Activated T-cell treated with anti-CD3 and anti-CD28 coated beads, Interleukin-2, amount 50 U/mL, for 4 hours (primary cell): ENCODE data around the gene ARMH1. TPM values are rescaled to one million over a fixed set of nuclear protein-coding genes. Genes with fewer than 3 reads are reported as not detected.
"Not testable (repeated sequence)": the region's sequence is repeated elsewhere in the genome, so short reads cannot be mapped to it uniquely, and the experiment has no call there.

Experiments used
- ATAC-seq, 2 donors: fragments of 200-7000 bp; cut with Tn5 transposase; one replicate each; pipeline ENCODE4 v1.10.0; 2021
- DNase-seq: peaks from one replicate; pipeline ENCODE4 v3.0.0-alpha.2; 2020
- H3K27me3 Mint-ChIP-seq: one replicate; pipeline ENCODE4 v1.8.0; 2021; ENCODE audit warnings: low read depth, mixed read lengths
- H3K36me3 Mint-ChIP-seq: one replicate; pipeline ENCODE4 v1.8.0; 2022; ENCODE audit warnings: mixed read lengths; ENCODE audit not compliant: insufficient read depth
- H3K4me1 Mint-ChIP-seq: one replicate; pipeline ENCODE4 v1.8.0; 2021; ENCODE audit warnings: low read depth, mixed read lengths
- H3K4me3 Mint-ChIP-seq: one replicate; pipeline ENCODE4 v1.8.0; 2021; ENCODE audit warnings: mild to moderate bottlenecking, moderate library complexity, mixed read lengths
- H3K9me3 Mint-ChIP-seq: one replicate; pipeline ENCODE4 v1.8.0; 2021; ENCODE audit warnings: mixed read lengths
- total RNA-seq, 3 donors: library from RNA; stranded (reverse); gene quantifications; one replicate each; pipeline ENCODE4 v1.2.1, GENCODE V29; 2021

ARMH1 gene
- total RNA-seq, 3 donors from 2014 or later = 29.4 to 57.2 (median 49.5) TPM

GRCh38 chr1:44724296-44724954, 49.9 kb downstream of the ARMH1 start:
- no peak overlapping the region for H3K4me3 Mint-ChIP-seq
- DNase-seq = peak; percentile 18
- peaks cover 60% of the 10 kb centered on the region for H3K4me1 Mint-ChIP-seq
- H3K27me3 Mint-ChIP-seq = no peaks in the 10 kb centered on the region
- ATAC-seq = no peak
- H3K9me3 Mint-ChIP-seq = no peaks in the 10 kb centered on the region
- peaks cover 2% of the 10 kb centered on the region for H3K36me3 Mint-ChIP-seq

GRCh38 chr1:44724955-44725698, 50.6 kb downstream of the ARMH1 start:
- DNase-seq (no peak), ATAC-seq (no peak)
- peak overlapping the region; percentile 75 for H3K4me3 Mint-ChIP-seq
- no peaks in the 10 kb centered on the region for H3K9me3 Mint-ChIP-seq
- H3K36me3 Mint-ChIP-seq = peaks cover 2% of the 10 kb centered on the region
- H3K4me1 Mint-ChIP-seq = peaks cover 57% of the 10 kb centered on the region
- H3K27me3 Mint-ChIP-seq = no peaks in the 10 kb centered on the region

- peaks cover 29% of the 10 kb centered on the region for H3K4me1 Mint-ChIP-seq
- ATAC-seq (peak; percentile 84), DNase-seq (peak; percentile 95)
- H3K4me3 Mint-ChIP-seq = peak within 1 kb of the TSS; percentile 65
- no peaks in the 10 kb centered on the region for H3K9me3 Mint-ChIP-seq
- H3K27me3 Mint-ChIP-seq = no peaks in the 10 kb centered on the region
- H3K36me3 Mint-ChIP-seq = no peaks in the 10 kb centered on the region
These were observed 56.4 kb downstream of the ARMH1 start, which contains the start of gene RNU5D-1 for GRCh38 chr1:44730741-44731512. RNU5D-1 (minus strand) TSS chr1:44731170.

- Mint-ChIP-seq H3K4me1 (peaks cover 20% of the 10 kb centered on the region), H3K27me3 (no peaks in the 10 kb centered on the region), H3K9me3 (no peaks in the 10 kb centered on the region), H3K36me3 (no peaks in the 10 kb centered on the region), H3K4me3 (no peak overlapping the region)
- ATAC-seq (no peak), DNase-seq (no peak)
These were observed 58.9 kb downstream of the ARMH1 start for GRCh38 chr1:44733365-44733764.

GRCh38 chr1:44733784-44734183, 59.3 kb downstream of the ARMH1 start:
- DNase-seq (no peak), ATAC-seq (no peak)
- H3K4me3 Mint-ChIP-seq = no peak overlapping the region
- H3K27me3 Mint-ChIP-seq = no peaks in the 10 kb centered on the region
- H3K4me1 Mint-ChIP-seq = peaks cover 20% of the 10 kb centered on the region
- H3K36me3 Mint-ChIP-seq = no peaks in the 10 kb centered on the region
- no peaks in the 10 kb centered on the region for H3K9me3 Mint-ChIP-seq

GRCh38 chr1:44735992-44736391, 61.5 kb downstream of the ARMH1 start:
- ATAC-seq = no peak
- no peak overlapping the region for H3K4me3 Mint-ChIP-seq
- no peaks in the 10 kb centered on the region for H3K9me3 Mint-ChIP-seq
- H3K36me3 Mint-ChIP-seq = no peaks in the 10 kb centered on the region
- DNase-seq = no peak
- H3K27me3 Mint-ChIP-seq = no peaks in the 10 kb centered on the region
- H3K4me1 Mint-ChIP-seq = peaks cover 22% of the 10 kb centered on the region

- Mint-ChIP-seq H3K4me1 (peaks cover 14% of the 10 kb centered on the region), H3K4me3 (peak overlapping the region; percentile 82)
- peak in 1 of 2 donors; percentile 2 for ATAC-seq
- not testable (repeated sequence) for H3K9me3 Mint-ChIP-seq, H3K36me3 Mint-ChIP-seq, DNase-seq, H3K27me3 Mint-ChIP-seq
These were observed 64.4 kb downstream of the ARMH1 start for GRCh38 chr1:44738953-44739306.

GRCh38 chr1:44739307-44740178, 65.0 kb downstream of the ARMH1 start, which contains the start of gene KIF2C:
KIF2C (plus strand) TSS chr1:44739837; CDS start chr1:44739933, 96 bp downstream.
- Mint-ChIP-seq H3K4me3 (peak within 1 kb of the TSS; percentile 82), H3K9me3 (no peaks in the 10 kb centered on the region), H3K27me3 (no peaks in the 10 kb centered on the region), H3K4me1 (peaks cover 14% of the 10 kb centered on the region), H3K36me3 (no peaks in the 10 kb centered on the region)
- DNase-seq = peak; percentile 96
- peak; percentile 99 to 100 for ATAC-seq

- Mint-ChIP-seq H3K4me1 (peaks cover 14% of the 10 kb centered on the region), H3K36me3 (no peaks in the 10 kb centered on the region), H3K27me3 (no peaks in the 10 kb centered on the region), H3K9me3 (no peaks in the 10 kb centered on the region), H3K4me3 (peak overlapping the region; percentile 82)
- ATAC-seq (no peak), DNase-seq (no peak)
These were observed 65.7 kb downstream of the ARMH1 start for GRCh38 chr1:44740179-44740617.

GRCh38 chr1:44743211-44743610, 68.7 kb downstream of the ARMH1 start:
- ATAC-seq = no peak
- H3K27me3 Mint-ChIP-seq = no peaks in the 10 kb centered on the region
- H3K4me1 Mint-ChIP-seq = peaks cover 17% of the 10 kb centered on the region
- no peaks in the 10 kb centered on the region for H3K36me3 Mint-ChIP-seq
- H3K4me3 Mint-ChIP-seq = no peak overlapping the region
- no peaks in the 10 kb centered on the region for H3K9me3 Mint-ChIP-seq
- no peak for DNase-seq

- Mint-ChIP-seq H3K9me3 (no peaks in the 10 kb centered on the region), H3K4me1 (peaks cover 3% of the 10 kb centered on the region), H3K36me3 (no peaks in the 10 kb centered on the region), H3K27me3 (no peaks in the 10 kb centered on the region), H3K4me3 (no peak overlapping the region)
- ATAC-seq = no peak
- no peak for DNase-seq
These were observed 73.4 kb downstream of the ARMH1 start for GRCh38 chr1:44747878-44748277.

GRCh38 chr1:44757420-44757819, 82.9 kb downstream of the ARMH1 start:
- Mint-ChIP-seq H3K4me1 (peaks cover 5% of the 10 kb centered on the region), H3K4me3 (no peak overlapping the region), H3K36me3 (no peaks in the 10 kb centered on the region)

GRCh38 chr1:44759077-44759476, 84.6 kb downstream of the ARMH1 start:
- no peaks in the 10 kb centered on the region for H3K9me3 Mint-ChIP-seq
- H3K36me3 Mint-ChIP-seq = no peaks in the 10 kb centered on the region
- no peak overlapping the region for H3K4me3 Mint-ChIP-seq
- ATAC-seq (no peak), DNase-seq (no peak)
- H3K4me1 Mint-ChIP-seq = peaks cover 5% of the 10 kb centered on the region
- H3K27me3 Mint-ChIP-seq = no peaks in the 10 kb centered on the region

More at GRCh38 chr1:44757420-44757819, 82.9 kb downstream of the ARMH1 start:
- H3K27me3 Mint-ChIP-seq = no peaks in the 10 kb centered on the region
- DNase-seq = no peak
- ATAC-seq = no peak
- H3K9me3 Mint-ChIP-seq = no peaks in the 10 kb centered on the region

- H3K4me1 Mint-ChIP-seq = peaks cover 5% of the 10 kb centered on the region
- no peaks in the 10 kb centered on the region for H3K36me3 Mint-ChIP-seq
- H3K4me3 Mint-ChIP-seq = no peak overlapping the region
- no peak for ATAC-seq
- H3K27me3 Mint-ChIP-seq = no peaks in the 10 kb centered on the region
- DNase-seq = no peak
- H3K9me3 Mint-ChIP-seq = no peaks in the 10 kb centered on the region
These were observed 86.4 kb downstream of the ARMH1 start for GRCh38 chr1:44760876-44761275.
